Dedifferentiated amniotic fluid mesenchymal stem cell (primary cell): ENCODE measurements around the gene RASAL2.

Experiments
- DNase-seq: peaks from one replicate; pipeline ENCODE4 v3.0.0-alpha.2; 2016; ENCODE audit errors: extremely low spot score

RASAL2 gene

GRCh38 chr1:178093951-178094738 is at the start of gene RASAL2:
RASAL2 (plus strand) TSS chr1:178094104; CDS start chr1:178094493, 389 bp downstream.
- peak; percentile 49 for DNase-seq

GRCh38 chr1:178046591-178047270 is 47.2 kb upstream of the RASAL2 start:
- DNase-seq, result no peak

GRCh38 chr1:178047403-178048093 is 46.4 kb upstream of the RASAL2 start:
- DNase-seq, result no peak

GRCh38 chr1:178048426-178048825 is 45.5 kb upstream of the RASAL2 start:
- no peak for DNase-seq

GRCh38 chr1:178048883-178049282 is 45.0 kb upstream of the RASAL2 start:
- DNase-seq, result no peak

GRCh38 chr1:178050084-178050483 is 43.8 kb upstream of the RASAL2 start:
- DNase-seq, result no peak

GRCh38 chr1:178051071-178051470 is 42.8 kb upstream of the RASAL2 start:
- DNase-seq, result no peak

GRCh38 chr1:178052650-178053461 is 41.0 kb upstream of the RASAL2 start:
- no peak for DNase-seq

- no peak for DNase-seq
Measured at GRCh38 chr1:178055093-178055492, 38.8 kb upstream of the RASAL2 start.

- DNase-seq, result no peak
Measured at GRCh38 chr1:178055779-178056471, 38.0 kb upstream of the RASAL2 start.

GRCh38 chr1:178057141-178057765 is 36.7 kb upstream of the RASAL2 start:
- no peak for DNase-seq

- no peak for DNase-seq
Measured at GRCh38 chr1:178057912-178058534, 35.9 kb upstream of the RASAL2 start.

- peak; percentile 70 for DNase-seq
Measured at GRCh38 chr1:178060789-178061556, 32.9 kb upstream of the RASAL2 start.

GRCh38 chr1:178061620-178062019 is 32.3 kb upstream of the RASAL2 start:
- no peak for DNase-seq

- DNase-seq, result no peak
Measured at GRCh38 chr1:178064191-178064821, 29.6 kb upstream of the RASAL2 start.

- DNase-seq, result no peak
Measured at GRCh38 chr1:178065250-178065649, 28.7 kb upstream of the RASAL2 start.

GRCh38 chr1:178066296-178066907 is 27.5 kb upstream of the RASAL2 start:
- DNase-seq, result no peak

GRCh38 chr1:178066908-178067614 is 26.8 kb upstream of the RASAL2 start:
- DNase-seq, result no peak
